SK-MEL-5 (cell line): ENCODE results near the gene CDA. TPM values are rescaled to one million over a fixed set of nuclear protein-coding genes. Genes with fewer than 3 reads are reported as not detected.
A peak's percentile ranks its signal among the peaks of the same experiment; 100 is the strongest.

Experiments
- DNase-seq: peaks from one replicate; pipeline ENCODE4 v3.0.0-alpha.2; 2016; ENCODE audit warnings: low read depth, low spot score
- in situ Hi-C: cut with HindIII; loops from 2 replicates; pipeline ENCODE4 v1.10.0; 2016; ENCODE audit warnings: low sequenced_read_pairs, high pct_unique_total_duplicates, low pct_unique_long_range_greater_than_20kb
- polyA plus RNA-seq, 2 experiments: library from polyadenylated mRNA; depleted of rRNA; stranded (reverse); fragments of >200 nt; gene quantifications; 2 replicates each; pipeline ENCODE4 v1.2.3, GENCODE V29; 2015
- total RNA-seq: library from RNA; depleted of rRNA; stranded (reverse); fragments of >200 nt; shearing (Covaris generic); gene quantifications from 2 replicates; pipeline ENCODE4 v1.2.3, GENCODE V29; 2014; rRNA removed

Gene CDA
- total RNA-seq: not detected in 2 replicates
- not detected in 2 replicates for polyA plus RNA-seq (2015; cell fraction: cytosol; rRNA removed)
- polyA plus RNA-seq (2015; cell fraction: nucleus; rRNA removed): not detected in 2 replicates

DNA sequence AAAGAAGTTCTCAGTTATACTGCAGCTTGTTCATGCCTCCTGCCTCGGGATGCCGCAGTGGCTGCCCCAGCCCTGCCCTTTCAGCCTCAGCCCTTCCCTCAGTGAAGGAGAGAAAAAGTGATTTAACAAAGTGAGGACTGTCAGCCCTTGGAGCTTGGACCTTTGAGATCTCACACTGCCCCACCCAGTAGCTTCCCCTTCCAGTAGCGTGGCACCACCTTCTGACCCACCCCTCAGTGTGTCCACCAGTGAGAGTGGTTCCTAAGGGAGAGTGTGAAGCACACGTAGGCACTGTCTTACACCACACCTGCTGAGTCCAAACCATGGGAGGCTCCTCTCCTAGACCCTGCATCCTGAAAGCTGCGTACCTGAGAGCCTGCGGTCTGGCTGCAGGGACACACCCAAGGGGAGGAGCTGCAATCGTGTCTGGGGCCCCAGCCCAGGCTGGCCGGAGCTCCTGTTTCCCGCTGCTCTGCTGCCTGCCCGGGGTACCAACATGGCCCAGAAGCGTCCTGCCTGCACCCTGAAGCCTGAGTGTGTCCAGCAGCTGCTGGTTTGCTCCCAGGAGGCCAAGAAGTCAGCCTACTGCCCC is at the start of gene CDA:
Gene CDA, plus strand, starts transcription at position 464 of the 592 bp plus-strand sequence. Its CDS starts 33 bp downstream, at position 497.
- in situ Hi-C loops: no loop called here
- DNase-seq: no peak

DNA sequence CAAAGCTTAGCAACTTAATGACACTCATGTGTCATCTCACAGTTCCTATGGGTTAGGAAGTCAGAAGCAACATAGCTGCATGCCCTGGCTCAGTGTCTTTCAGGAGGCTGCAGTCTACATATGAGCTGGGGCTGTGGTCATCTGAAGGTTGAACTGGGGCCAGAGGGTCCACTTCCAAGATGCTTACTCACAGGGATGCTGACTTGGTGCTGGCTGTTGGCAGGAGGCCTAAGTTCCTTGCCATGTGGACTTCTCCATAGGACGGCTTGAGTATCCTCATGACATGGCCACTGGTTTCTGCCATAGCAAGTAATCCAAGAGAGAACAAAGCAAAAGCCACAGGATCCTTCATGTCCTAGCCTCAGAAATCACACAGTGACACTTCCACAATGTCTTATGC is 48.6 kb upstream of the CDA start:
- DNase-seq: no peak

DNA sequence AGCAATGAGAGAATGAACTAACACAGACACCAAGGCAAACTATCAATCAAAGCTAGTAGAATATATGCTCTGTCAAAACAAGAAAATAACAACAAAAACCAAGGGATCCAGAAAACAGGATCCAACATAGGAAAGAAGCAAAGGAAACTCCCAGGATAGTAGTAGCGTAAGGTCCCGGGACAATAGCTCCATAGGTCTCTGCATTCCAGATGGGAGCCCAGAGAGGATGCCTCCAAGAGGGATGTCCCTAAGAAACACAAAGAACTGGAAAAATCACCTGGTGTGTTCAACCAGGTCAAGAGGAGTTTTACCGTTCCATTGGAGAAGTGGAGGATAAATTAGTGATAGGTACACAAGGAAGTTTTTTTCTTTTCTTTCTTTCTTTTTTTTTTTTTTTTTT is 42.3 kb upstream of the CDA start:
- DNase-seq: no peak
- in situ Hi-C loops: no loop called here

More for the DNA sequence above, 48.6 kb upstream of the CDA start:
- in situ Hi-C loops: no loop called here

DNA sequence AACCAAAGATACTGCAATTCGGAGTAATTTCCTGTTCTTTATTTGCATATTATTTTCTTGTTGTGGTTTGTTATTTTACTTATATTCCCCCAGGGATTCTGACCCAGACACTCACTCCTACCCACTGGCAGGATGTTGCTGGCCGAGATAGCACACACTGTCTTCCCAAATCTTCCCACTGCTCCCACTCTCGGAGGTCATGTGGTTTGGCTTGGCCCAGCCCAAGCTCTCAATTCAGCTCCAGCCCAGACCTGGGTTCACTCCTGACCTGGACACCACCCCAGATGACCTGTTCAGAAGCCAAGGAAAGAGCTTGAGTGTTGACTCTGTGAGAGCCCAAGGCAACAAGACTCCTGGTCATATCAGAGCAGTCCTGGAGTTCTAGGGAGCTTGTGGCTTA is 37.7 kb upstream of the CDA start:
- no peak for DNase-seq
- in situ Hi-C loops: no loop called here

DNA sequence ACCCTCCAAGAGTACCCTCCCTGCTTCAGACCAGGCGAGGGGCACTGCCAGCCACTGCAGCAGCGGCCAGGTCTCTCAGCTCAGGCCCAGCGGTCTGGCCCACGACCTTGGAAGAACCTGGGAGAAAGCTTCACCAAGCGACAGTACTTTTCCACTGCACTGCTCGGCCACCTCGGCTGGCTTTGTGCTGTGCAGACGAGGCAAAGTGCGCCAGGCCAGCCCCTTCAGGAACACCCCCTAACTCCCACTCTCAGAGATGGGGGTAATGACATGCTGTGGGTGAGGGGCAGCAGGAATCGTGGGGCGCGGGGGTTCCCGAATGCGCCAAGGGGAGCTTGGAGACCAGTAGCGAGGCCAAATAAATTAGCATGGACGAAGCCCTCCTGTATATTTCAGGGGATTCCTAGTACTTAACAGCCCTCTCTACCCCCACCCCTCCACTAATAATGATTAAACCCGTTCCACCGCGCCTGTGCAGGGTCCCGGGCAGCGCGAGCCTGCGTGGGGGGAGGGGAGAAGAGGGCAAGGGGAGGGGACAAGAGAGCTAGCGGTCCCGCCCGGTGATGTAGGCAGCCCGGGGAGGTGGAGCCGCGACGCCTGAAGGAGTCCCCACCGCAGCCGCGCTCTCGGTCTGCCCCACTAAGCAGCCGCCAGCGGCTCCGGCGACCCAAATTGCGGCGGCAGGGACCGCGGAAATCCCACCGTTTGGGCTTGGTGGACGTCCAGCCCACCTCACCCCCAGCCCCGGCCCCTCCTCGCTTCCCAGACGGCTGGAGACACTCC is 36.8 kb upstream of the CDA start, which contains the start of gene FAM43B:
Gene FAM43B, plus strand, starts transcription at position 629 of the 783 bp plus-strand sequence. CDS start 401 bp downstream, outside the sequence.
- DNase-seq: no peak
- in situ Hi-C loops: no loop called here

DNA sequence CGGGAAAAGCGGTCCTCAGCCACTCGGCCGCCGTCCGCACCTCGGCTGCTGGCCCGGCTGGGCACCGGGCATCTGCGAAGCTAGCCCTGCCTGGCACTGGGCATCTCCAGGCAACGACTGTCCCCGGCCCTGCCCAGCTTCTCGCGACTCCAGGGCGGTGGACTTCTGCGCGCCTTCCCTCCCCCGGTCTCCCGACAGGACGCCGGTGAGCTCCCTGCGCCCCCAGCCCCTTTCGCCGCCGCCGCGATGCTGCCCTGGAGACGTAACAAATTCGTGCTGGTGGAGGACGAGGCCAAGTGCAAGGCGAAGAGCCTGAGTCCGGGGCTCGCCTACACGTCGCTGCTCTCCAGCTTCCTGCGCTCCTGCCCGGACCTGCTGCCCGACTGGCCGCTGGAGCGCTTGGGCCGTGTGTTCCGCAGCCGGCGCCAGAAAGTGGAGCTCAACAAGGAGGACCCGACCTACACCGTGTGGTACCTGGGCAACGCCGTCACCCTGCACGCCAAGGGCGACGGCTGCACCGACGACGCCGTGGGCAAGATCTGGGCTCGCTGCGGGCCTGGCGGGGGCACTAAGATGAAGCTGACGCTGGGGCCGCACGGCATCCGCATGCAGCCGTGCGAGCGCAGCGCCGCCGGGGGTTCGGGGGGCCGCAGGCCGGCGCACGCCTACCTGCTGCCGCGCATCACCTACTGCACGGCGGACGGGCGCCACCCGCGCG is 36.0 kb upstream of the CDA start:
- in situ Hi-C loops: no loop called here
- no peak for DNase-seq

DNA sequence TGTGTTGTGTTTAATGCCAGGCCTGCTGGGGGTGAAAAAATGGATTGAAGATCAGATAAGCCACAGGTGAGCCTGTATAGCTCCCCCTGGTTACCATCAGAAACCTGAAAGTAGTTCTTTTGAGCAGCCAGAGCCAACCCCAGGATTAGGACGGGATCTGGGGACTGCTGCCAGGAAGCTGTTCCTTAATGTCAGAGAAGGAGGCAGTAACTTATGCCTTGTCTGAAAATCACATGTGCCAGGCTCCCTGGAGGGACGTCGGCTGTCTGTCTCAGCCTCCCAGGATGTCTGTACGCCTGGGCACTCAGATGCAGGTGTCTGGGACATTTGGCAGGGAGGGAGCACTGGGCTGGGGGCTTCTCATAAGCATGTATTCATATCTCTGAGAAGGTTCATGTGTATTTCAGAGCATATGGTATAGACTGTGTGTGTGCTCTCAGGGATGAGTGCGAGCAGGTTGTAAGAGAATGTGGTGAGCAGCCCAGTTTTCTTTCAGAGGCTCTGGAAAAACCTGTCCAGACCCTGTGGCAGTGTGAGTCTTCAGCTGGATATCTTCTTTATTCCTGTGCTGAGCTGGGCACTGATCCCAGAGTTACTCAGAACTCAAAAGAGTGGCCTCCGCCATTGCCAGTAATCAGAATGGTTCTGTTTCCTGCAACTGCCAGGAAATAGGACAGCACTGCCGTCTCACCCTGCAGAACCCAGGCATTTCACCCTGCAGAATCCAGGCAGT is 33.7 kb upstream of the CDA start:
- in situ Hi-C loops: no loop called here
- DNase-seq: no peak

DNA sequence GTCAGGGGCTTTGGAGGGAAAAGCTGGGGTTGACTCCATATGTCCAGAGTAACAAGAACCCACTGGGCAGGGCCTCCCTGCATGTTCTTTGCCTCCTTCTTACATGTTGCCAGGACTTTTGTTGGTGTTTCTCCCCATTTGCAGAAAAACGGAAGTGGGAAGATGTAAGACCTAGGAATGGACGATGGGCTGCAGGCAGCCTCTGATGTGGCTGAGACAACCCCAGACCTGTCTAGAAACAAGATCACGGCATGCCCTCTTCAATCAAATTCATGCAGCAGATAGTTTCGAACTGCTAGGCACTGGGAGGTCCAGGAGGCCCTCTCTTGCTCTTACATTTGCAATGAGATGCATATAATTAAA is 33.2 kb upstream of the CDA start:
- in situ Hi-C loops: no loop called here
- no peak for DNase-seq

DNA sequence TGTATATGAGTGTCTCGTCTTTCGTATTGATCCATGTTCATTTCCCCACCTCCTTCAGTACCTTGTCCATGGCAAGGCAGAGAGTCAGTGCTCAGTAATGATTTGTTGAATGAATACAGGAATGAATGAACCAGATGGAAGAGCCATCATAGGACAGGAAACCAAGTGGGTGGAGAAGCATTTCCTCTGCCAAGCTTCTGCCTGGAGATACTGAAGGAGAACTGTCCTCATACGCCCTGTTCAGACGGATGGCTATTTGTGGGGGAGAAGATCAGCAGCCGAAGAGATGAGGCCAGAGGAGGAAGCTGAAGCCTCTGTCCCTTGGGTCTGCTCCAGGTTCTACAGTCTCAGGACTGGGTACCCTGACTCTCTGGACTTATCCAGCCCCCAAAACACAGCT is 30.7 kb upstream of the CDA start:
- in situ Hi-C loops: no loop called here
- peak; percentile 4 for DNase-seq

DNA sequence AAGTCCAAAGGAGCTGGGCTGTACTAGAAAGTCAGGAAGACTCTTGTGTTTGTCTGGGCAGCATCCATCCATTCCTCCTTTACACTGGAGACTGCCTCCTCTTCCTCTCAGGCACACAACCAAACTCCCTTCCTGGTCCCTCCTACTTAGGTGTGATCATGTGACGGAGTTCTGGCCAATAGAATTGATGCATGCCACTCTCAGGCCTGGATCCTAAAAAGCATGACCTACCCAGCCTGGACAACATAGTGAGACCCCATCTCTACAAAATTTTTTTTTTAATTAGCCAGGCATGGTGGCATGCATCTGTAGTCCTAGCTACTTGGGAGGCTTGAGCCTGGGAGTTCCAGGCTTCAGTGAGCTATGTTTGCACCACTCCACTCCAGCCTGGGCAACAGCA is 27.9 kb upstream of the CDA start:
- DNase-seq: no peak
- in situ Hi-C loops: no loop called here

DNA sequence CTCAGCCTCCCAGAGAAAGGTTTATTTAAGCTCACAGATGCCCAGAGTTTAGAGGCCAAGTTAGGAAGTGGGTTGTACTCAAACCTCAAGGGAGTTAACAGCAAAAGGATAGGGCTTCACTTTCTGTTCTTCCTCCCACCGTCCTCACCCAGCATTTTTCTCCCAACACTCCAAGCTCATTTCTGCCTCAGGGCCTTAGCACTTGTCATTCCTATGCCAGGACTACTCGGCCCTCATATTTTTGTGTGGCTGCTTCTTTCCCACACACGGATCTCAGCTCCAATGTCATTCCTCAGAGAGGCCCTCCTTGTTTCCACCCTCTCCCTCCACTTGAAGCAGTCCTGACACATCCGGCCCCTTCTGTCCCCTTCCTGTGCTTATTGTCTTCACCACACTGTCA is 23.7 kb upstream of the CDA start:
- no peak for DNase-seq
- in situ Hi-C loops: no loop called here

DNA sequence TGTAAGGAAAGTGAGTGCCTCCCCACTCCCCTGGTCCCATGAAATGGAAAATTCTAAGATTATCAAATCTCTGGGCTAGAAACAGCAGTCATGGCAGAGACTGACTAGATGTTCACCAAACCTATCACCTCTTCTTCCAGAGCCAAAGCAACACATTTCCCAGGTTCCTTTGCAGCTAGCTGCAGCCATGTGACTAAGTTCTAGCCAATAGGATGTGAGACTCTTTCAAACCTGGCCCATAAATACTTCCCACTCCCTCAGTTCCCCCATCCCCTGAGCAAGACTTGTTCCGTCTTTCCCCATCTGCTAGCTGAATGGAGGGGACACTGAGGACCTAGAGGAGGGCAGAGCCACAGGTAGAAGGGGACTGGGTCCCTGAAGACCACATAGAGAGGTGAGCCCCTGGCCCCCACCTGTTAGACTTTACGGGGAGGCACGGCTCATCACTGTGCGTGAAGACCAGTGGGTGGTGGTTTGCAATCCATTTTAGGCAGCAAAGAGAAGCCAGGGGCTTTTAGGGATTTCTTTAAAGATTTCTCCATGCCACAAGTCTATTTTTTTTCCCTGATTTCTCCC is 19.3 kb upstream of the CDA start:
- in situ Hi-C loops: no loop called here
- DNase-seq: no peak

DNA sequence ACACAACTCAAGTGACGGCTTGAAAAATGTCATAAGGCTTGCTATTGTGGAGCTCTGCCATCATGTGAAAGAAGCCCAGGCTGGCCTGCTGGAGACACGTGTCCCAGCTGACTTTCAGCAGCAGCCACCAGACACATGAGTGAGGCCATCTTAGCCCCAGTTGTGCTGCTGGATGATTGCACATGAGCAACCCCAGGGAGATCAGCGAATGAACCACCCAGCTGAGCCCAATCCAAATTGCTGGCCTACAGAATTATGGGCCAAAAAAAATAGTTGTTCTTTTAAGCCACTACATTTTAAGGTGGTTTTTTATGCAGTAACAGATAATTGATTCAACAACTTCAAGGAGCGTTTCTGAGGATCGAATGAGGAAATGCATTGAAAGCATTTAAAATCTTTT is 17.5 kb upstream of the CDA start:
- in situ Hi-C loops: no loop called here
- DNase-seq: no peak

DNA sequence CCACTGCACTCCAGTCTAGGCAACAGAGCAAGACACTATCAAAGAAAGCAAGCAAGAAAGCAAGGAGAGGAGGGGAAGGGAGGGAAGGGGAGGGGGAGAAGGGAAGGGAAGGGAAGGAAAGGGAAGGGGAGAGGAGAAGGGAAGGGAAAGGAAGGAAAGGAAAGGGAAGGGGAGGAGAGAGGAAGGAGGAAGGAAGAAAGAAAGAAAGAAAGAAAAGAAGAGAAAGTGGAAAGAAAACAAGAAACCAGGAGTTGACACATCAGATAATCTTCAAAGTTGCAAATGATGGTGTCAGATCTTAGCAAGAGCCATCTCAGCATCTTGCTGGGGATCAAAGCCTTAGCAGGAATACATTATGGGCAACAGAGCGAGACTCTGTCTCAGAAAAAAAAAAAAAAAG is 14.9 kb upstream of the CDA start:
- DNase-seq: no peak
- in situ Hi-C loops: no loop called here

DNA sequence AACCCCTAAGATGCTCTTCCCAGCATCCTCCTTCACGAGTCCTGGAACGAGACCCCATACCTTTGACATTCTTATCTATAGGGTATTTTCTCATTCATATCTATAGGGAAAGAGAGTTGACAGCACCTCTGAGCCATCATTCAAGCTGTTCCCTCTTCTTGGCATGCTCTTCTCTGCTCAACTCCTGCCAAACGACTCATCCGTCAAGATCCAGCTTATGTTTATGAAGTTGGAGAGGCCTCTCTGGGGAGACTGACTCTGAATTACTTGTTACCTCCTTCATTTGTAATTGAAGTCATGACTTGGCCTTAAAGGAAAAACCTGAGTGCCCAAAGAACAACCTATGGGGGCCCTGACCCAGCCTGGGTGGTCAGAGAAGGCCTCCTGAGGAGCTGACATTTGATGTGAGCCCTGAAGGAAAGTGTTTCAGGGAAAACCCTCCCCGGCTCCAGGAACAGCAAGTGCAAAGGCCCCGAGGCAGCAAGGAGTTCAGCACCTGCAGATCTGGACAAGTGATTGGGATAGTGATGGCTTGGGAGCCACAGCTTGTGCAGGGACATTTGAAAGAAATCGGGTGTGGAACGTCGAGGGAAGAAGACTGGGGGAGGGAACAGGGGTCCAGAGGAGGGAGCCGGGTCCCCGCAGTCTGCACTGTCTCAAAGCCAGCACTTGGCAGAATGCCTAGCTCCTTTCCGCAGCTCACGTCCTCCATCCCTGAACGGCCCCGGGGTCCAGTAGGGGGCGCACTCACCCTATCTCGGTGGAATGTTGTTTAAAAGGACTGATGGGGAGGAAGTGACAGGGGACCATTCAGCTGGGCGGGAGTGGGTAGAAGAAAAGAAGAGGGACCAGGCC is 14.0 kb upstream of the CDA start:
- peak; percentile 73 for DNase-seq
- in situ Hi-C loops: no loop called here

DNA sequence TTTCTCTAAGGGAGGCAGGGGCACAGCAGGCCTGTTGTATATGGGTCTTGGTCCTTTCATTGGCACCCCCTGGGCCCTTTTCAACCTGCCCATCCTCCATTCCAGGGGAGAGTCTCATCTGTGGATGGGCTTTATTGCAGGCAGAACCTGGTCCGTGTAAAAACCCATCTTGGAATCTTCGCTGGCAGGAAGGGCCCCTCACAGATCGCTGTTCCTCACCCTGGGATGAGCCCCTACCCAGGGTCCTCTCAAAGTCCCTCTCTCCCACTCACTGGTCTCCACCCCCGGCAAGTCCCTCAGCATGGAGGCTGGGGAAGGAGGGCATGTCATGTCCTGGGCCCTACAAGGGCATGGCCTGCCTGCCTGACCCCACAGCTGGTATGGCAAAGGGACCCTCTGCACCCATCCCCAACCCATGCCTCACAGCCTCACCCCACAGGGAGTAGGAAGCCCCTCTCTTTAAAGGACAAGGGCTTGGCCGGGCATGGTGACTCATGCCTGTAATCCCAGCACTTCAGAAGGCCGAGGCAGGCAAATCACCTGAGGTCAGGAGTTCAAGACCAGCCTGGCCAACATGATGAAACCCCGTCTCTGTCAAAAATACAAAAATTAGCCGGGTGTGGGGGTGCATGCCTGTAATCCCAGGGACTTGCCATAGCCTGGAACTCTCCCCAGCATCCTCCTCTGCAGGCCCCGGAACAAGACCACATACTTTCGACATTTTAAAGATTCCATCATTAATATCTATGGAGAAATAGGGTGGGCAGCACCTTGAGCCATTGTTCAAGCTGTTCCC is 13.2 kb upstream of the CDA start:
- in situ Hi-C loops: no loop called here
- DNase-seq: no peak
